Osteocyte (in vitro differentiated cells): Measurements from ENCODE around the gene SRRM2. TPM values are rescaled to one million over a fixed set of nuclear protein-coding genes. Genes with fewer than 3 reads are reported as not detected.
A peak's percentile ranks its signal among the peaks of the same experiment; 100 is the strongest.

Source experiments
- DNase-seq: peaks from one replicate; pipeline ENCODE4 v3.0.0; 2021; ENCODE audit warnings: mixed read lengths; ENCODE audit not compliant: unreplicated experiment; ENCODE audit errors: extremely low spot score
- H3K27ac Mint-ChIP-seq: one replicate; pipeline ENCODE4 v1.8.0; 2021; ENCODE audit warnings: mild to moderate bottlenecking, mixed read lengths; ENCODE audit not compliant: unreplicated experiment
- H3K27me3 Mint-ChIP-seq: one replicate; pipeline ENCODE4 v1.8.0; 2021; ENCODE audit warnings: mixed read lengths; ENCODE audit not compliant: unreplicated experiment
- H3K36me3 Mint-ChIP-seq: one replicate; pipeline ENCODE4 v1.8.0; 2021; ENCODE audit warnings: mixed read lengths; ENCODE audit not compliant: unreplicated experiment
- H3K4me1 Mint-ChIP-seq: one replicate; pipeline ENCODE4 v1.8.0; 2021; ENCODE audit warnings: mixed read lengths; ENCODE audit not compliant: unreplicated experiment
- H3K4me3 Mint-ChIP-seq: one replicate; pipeline ENCODE4 v1.8.0; 2021; ENCODE audit warnings: mild to moderate bottlenecking, moderate library complexity, mixed read lengths; ENCODE audit not compliant: unreplicated experiment
- H3K9me3 Mint-ChIP-seq: one replicate; pipeline ENCODE4 v1.8.0; 2021; ENCODE audit warnings: mixed read lengths; ENCODE audit not compliant: unreplicated experiment
- total RNA-seq: library from RNA; stranded (reverse); gene quantifications from 2 replicates; pipeline ENCODE4 v1.2.1, GENCODE V29; 2021
- TF ChIP-seq, protein P1 (sequence below): fragments of 200-600 bp; sonication (generic); IDR thresholded peaks from 2 replicates; pipeline ENCODE4 v1.5.0; 2021; ENCODE audit warnings: antibody characterized with exemption, mild to moderate bottlenecking, moderate library complexity

Gene SRRM2
- total RNA-seq, 1 donor from 2014 or later, result 572 TPM

GRCh38 chr16:2724816-2725348 lies 27.6 kb upstream of the SRRM2 start:
- TF ChIP-seq, protein P1, sequence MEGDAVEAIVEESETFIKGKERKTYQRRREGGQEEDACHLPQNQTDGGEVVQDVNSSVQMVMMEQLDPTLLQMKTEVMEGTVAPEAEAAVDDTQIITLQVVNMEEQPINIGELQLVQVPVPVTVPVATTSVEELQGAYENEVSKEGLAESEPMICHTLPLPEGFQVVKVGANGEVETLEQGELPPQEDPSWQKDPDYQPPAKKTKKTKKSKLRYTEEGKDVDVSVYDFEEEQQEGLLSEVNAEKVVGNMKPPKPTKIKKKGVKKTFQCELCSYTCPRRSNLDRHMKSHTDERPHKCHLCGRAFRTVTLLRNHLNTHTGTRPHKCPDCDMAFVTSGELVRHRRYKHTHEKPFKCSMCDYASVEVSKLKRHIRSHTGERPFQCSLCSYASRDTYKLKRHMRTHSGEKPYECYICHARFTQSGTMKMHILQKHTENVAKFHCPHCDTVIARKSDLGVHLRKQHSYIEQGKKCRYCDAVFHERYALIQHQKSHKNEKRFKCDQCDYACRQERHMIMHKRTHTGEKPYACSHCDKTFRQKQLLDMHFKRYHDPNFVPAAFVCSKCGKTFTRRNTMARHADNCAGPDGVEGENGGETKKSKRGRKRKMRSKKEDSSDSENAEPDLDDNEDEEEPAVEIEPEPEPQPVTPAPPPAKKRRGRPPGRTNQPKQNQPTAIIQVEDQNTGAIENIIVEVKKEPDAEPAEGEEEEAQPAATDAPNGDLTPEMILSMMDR, result no peak
- Mint-ChIP-seq H3K27me3 (peaks cover 9% of the 10 kb centered on the region), H3K4me1 (peaks cover 3% of the 10 kb centered on the region), H3K4me3 (no peak overlapping the region), H3K9me3 (no peaks in the 10 kb centered on the region), H3K36me3 (no peaks in the 10 kb centered on the region), H3K27ac (no peak overlapping the region)
- peak; percentile 80 for DNase-seq

GRCh38 chr16:2726923-2727322 lies 25.5 kb upstream of the SRRM2 start:
- Mint-ChIP-seq H3K27ac (no peak overlapping the region), H3K27me3 (peaks cover 11% of the 10 kb centered on the region), H3K9me3 (no peaks in the 10 kb centered on the region), H3K36me3 (no peaks in the 10 kb centered on the region), H3K4me1 (no peaks in the 10 kb centered on the region), H3K4me3 (no peak overlapping the region)
- TF ChIP-seq, protein P1, result no peak
- no peak for DNase-seq

- no peak for DNase-seq
- TF ChIP-seq, protein P1, result no peak
- Mint-ChIP-seq H3K4me3 (no peak overlapping the region), H3K27me3 (peaks cover 17% of the 10 kb centered on the region), H3K4me1 (no peaks in the 10 kb centered on the region), H3K27ac (no peak overlapping the region), H3K9me3 (no peaks in the 10 kb centered on the region), H3K36me3 (no peaks in the 10 kb centered on the region)
These were observed 24.4 kb upstream of the SRRM2 start for GRCh38 chr16:2728034-2728433.

GRCh38 chr16:2734844-2735515 lies 17.5 kb upstream of the SRRM2 start:
- no peak for DNase-seq
- H3K27ac Mint-ChIP-seq, result no peak overlapping the region
- H3K36me3 Mint-ChIP-seq, result no peaks in the 10 kb centered on the region
- no peaks in the 10 kb centered on the region for H3K9me3 Mint-ChIP-seq
- no peak overlapping the region for H3K4me3 Mint-ChIP-seq
- TF ChIP-seq, protein P1, result no peak
- peaks cover 8% of the 10 kb centered on the region for H3K27me3 Mint-ChIP-seq
- no peaks in the 10 kb centered on the region for H3K4me1 Mint-ChIP-seq

DNA sequence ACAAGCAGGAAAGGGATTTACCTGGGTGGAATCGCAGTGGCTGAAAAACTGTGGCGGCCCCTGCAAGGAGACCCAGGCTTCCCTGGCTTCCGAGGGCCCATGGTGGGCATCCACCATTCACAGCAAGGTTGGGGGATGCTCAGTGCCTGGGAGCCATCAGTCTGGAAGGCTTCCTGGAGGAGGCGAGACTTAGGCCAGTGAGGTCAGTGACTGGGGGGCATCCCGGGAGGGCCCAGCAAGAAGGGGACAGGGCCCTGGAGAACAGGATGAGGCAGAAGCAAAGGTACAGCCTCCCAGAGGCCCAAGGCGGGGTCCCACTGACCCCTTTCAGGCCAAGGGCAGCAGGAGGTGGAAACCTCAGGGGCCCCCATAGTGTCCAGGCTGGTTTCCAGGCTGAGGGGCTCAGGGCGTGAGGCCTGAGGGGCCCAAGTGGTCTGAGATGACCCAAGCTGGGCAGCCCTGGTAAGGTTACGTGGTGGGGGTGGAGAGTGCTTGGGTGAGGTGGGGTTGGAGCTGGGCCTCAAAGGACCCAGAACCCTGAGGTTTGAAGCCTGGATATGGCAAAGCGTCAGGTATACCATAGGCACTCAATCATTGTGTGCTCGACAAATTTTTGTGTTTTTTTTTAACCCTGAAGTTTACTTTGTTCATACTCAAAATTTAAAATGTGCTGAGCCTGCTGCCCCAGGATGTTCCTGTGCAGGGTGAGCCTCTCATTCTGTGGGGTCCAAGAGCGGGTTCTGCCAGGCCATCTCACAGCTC lies 15.8 kb upstream of the SRRM2 start:
- Mint-ChIP-seq H3K27me3 (peaks cover 6% of the 10 kb centered on the region), H3K4me1 (no peaks in the 10 kb centered on the region), H3K27ac (no peak overlapping the region), H3K9me3 (no peaks in the 10 kb centered on the region), H3K4me3 (no peak overlapping the region), H3K36me3 (no peaks in the 10 kb centered on the region)
- TF ChIP-seq, protein P1, result no peak
- no peak for DNase-seq
